ENCODE measurements around the gene WDFY2. TPM values are rescaled to one million over a fixed set of nuclear protein-coding genes. Genes with fewer than 3 reads are reported as not detected.
A peak's percentile ranks its signal among the peaks of the same experiment; 100 is the strongest.
"Not testable (repeated sequence)": the region's sequence is repeated elsewhere in the genome, so short reads cannot be mapped to it uniquely, and the experiment has no call there.

Gene WDFY2
- total RNA-seq, 6 donors from 2014 or later, result 13.4 to 34.0 (median 18.8) TPM

GRCh38 chr13:51647067-51647466, 62.8 kb downstream of the WDFY2 start:
- Histone ChIP-seq H3K9me3 (no peaks in the 10 kb centered on the region), H3K27ac (no peak overlapping the region), H3K4me1 (peaks cover 21 to 38% (median 30%) of the 10 kb centered on the region in 4 donors), H3K4me3 (no peak overlapping the region), H3K36me3 (no peaks in the 10 kb centered on the region), H3K27me3 (no peaks in the 10 kb centered on the region)
- no peak for DNase-seq
- no peak for ATAC-seq (ENCODE audit: low FRiP score in 2 of 2)
- no peak for TF ChIP-seq POLR2AphosphoS5 (IDR thresholded peaks at IDR 0.05)
- TF ChIP-seq EP300 (IDR thresholded peaks at IDR 0.05), result no peak
- no peak for TF ChIP-seq POLR2A (IDR thresholded peaks at IDR 0.05)
- TF ChIP-seq CTCF (IDR thresholded peaks at IDR 0.05), result no peak
- WGBS, 2 donors, result 96 to 99% methylated on average over 4 of the region's 4 CpGs

- ATAC-seq (ENCODE audit: low FRiP score in 2 of 2); H3K27me3 ChIP-seq; H3K36me3 ChIP-seq; H3K27ac ChIP-seq; DNase-seq; H3K9me3 ChIP-seq; H3K4me3 ChIP-seq; H3K4me1 ChIP-seq: not testable (repeated sequence)
- 91 to 97% methylated on average over 3 of the region's 3 CpGs for WGBS, 2 donors
Observed at GRCh38 chr13:51652193-51652592, 67.9 kb downstream of the WDFY2 start.

GRCh38 chr13:51659276-51660127, 75.2 kb downstream of the WDFY2 start:
- no peak for DNase-seq
- peak in 1 of 2 donors; percentile 29 for ATAC-seq (ENCODE audit: low FRiP score in 2 of 2)
- Histone ChIP-seq H3K27ac (no peak overlapping the region), H3K36me3 (no peaks in the 10 kb centered on the region), H3K27me3 (no peaks in the 10 kb centered on the region), H3K4me1 (no peaks in the 10 kb centered on the region), H3K4me3 (no peak overlapping the region), H3K9me3 (no peaks in the 10 kb centered on the region)
- 83 to 84% methylated on average over 6 of the region's 6 CpGs for WGBS, 2 donors
- no peak for TF ChIP-seq POLR2AphosphoS5 (IDR thresholded peaks at IDR 0.05)
- no peak for TF ChIP-seq EP300 (IDR thresholded peaks at IDR 0.05)
- no peak for TF ChIP-seq CTCF (IDR thresholded peaks at IDR 0.05)
- no peak for TF ChIP-seq POLR2A (IDR thresholded peaks at IDR 0.05)

GRCh38 chr13:51660813-51661212, 76.6 kb downstream of the WDFY2 start:
- DNase-seq, result no peak
- H3K9me3 ChIP-seq, result no peaks in the 10 kb centered on the region
- no peak for TF ChIP-seq POLR2AphosphoS5 (IDR thresholded peaks at IDR 0.05)
- TF ChIP-seq POLR2A (IDR thresholded peaks at IDR 0.05), result no peak
- no peak overlapping the region for H3K27ac ChIP-seq
- 89 to 96% methylated on average over 1 of the region's 1 CpG for whole genome bisulfite sequencing, 2 donors
- no peak for ATAC-seq (ENCODE audit: low FRiP score in 2 of 2)
- H3K4me3 ChIP-seq, result no peak overlapping the region
- H3K36me3 ChIP-seq, result no peaks in the 10 kb centered on the region
- no peaks in the 10 kb centered on the region for H3K4me1 ChIP-seq
- no peaks in the 10 kb centered on the region for H3K27me3 ChIP-seq

GRCh38 chr13:51663973-51664957, 80.0 kb downstream of the WDFY2 start:
- ATAC-seq (ENCODE audit: low FRiP score in 2 of 2), result peak in 1 of 2 donors; percentile 36
- H3K27ac ChIP-seq, result no peak overlapping the region
- 82 to 84% methylated on average over 8 of the region's 8 CpGs for WGBS, 2 donors
- H3K9me3 ChIP-seq, result no peaks in the 10 kb centered on the region
- no peaks in the 10 kb centered on the region for H3K27me3 ChIP-seq
- H3K36me3 ChIP-seq, result no peaks in the 10 kb centered on the region
- TF ChIP-seq CTCF (IDR thresholded peaks at IDR 0.05), result no peak
- TF ChIP-seq POLR2A (IDR thresholded peaks at IDR 0.05), result no peak
- TF ChIP-seq EP300 (IDR thresholded peaks at IDR 0.05), result no peak
- no peak for TF ChIP-seq POLR2AphosphoS5 (IDR thresholded peaks at IDR 0.05)
- no peak overlapping the region for H3K4me3 ChIP-seq
- H3K4me1 ChIP-seq, result peaks cover 0 to 2% (median 0%) of the 10 kb centered on the region in 4 donors
- DNase-seq, result no peak

All from upper lobe of left lung (tissue), 6 donors.